Neutrophil (primary cell): ENCODE results near the gene VGLL4.

Source experiments
- H3K27ac ChIP-seq: fragments of 200-600 bp; sonication (generic); 2 replicates; pipeline ENCODE4 v1.5.1; 2016; ENCODE audit warnings: mild to moderate bottlenecking, moderate library complexity
- H3K27me3 ChIP-seq: fragments of 200-600 bp; sonication (generic); 2 replicates; pipeline ENCODE4 v1.6.0; 2016; ENCODE audit warnings: mild to moderate bottlenecking
- H3K36me3 ChIP-seq: fragments of 200-600 bp; sonication (generic); 2 replicates; pipeline ENCODE4 v1.5.1; 2017
- H3K4me1 ChIP-seq, 2 experiments: fragments of 200-600 bp in 1 of 2; sonication (generic) in 1 of 2; 1 replicate in 1 of 2; 2 replicates in 1 of 2; pipeline versions ENCODE4 v1.5.1 to v1.6.1; 2013 to 2016; ENCODE audit warnings: low read depth in 1 of 2, low read length in 1 of 2, mild to moderate bottlenecking in 1 of 2, moderate library complexity in 1 of 2; ENCODE audit not compliant: control insufficient read depth in 1 of 2, insufficient read depth in 1 of 2
- H3K4me3 ChIP-seq, 2 experiments: fragments of 200-600 bp in 1 of 2; sonication (generic) in 1 of 2; 1 replicate in 1 of 2; 2 replicates in 1 of 2; pipeline ENCODE4 v1.5.1; 2013 to 2016; ENCODE audit warnings: low read depth in 1 of 2, low read length in 1 of 2, mild to moderate bottlenecking in 1 of 2, moderate library complexity in 1 of 2
- H3K9me3 ChIP-seq: fragments of 200-600 bp; sonication (generic); 2 replicates; pipeline ENCODE4 v1.5.1; 2016
- CTCF ChIP-seq: fragments of 200-600 bp; sonication (generic); IDR thresholded peaks from 2 replicates; pipeline ENCODE4 v1.5.1; 2016; ENCODE audit warnings: antibody characterized with exemption

VGLL4 gene

GRCh38 chr3:11581237-11582190, 62.2 kb downstream of the VGLL4 start:
- Histone ChIP-seq H3K9me3 (no peaks in the 10 kb centered on the region), H3K36me3 (no peaks in the 10 kb centered on the region), H3K4me3 (no peak overlapping the region), H3K27ac (peak overlapping the region; percentile 28), H3K27me3 (no peaks in the 10 kb centered on the region), H3K4me1 (peaks cover 16 to 17% of the 10 kb centered on the region in 2 experiments)
- no peak for TF ChIP-seq CTCF

DNA sequence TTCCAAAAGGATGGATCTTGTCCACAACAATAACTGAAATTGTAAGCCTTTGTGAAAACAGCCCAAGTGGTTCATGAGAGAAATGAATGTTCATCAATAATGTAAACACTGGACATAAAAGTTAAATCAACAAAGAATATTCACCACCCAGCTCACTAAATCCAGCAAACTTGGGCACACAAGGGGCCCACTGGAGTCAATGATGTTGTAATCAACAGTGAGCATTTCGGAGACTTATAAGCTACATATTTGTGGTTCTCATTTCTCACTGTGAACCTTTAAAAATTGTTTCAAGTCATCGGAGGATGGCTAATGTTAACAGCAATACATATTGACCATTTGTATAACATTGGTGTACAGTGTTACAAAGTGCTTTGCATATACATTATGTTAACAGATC, 63.1 kb downstream of the VGLL4 start:
- no peaks in the 10 kb centered on the region for H3K9me3 ChIP-seq
- no peaks in the 10 kb centered on the region for H3K36me3 ChIP-seq
- H3K4me1 ChIP-seq: peaks cover 16 to 17% of the 10 kb centered on the region in 2 experiments
- H3K27me3 ChIP-seq: no peaks in the 10 kb centered on the region
- H3K27ac ChIP-seq: no peak overlapping the region
- no peak overlapping the region for H3K4me3 ChIP-seq
- TF ChIP-seq CTCF: no peak

DNA sequence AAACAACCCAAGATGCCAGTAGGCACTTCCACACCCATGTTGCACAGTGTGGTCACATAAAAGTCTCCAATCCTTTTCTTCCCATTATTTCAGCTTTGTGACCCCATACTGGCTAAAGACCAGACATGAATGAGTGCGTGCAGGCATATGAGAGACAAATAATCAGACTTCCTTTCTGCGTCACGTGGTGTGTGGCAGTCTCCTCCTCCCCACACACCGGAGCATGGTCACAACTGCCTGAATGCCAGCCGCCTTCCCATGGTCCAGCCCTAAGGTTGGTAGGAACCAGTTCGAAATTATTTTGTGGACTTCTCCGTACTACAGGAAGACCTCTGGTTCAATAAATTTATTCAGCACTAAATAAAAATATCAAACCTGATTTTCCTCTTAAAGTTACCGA, 65.5 kb downstream of the VGLL4 start:
- TF ChIP-seq CTCF: no peak
- Histone ChIP-seq H3K36me3 (peaks cover 16% of the 10 kb centered on the region), H3K27me3 (no peaks in the 10 kb centered on the region), H3K4me1 (peaks cover 16 to 17% of the 10 kb centered on the region in 2 experiments), H3K27ac (no peak overlapping the region), H3K9me3 (no peaks in the 10 kb centered on the region), H3K4me3 (no peak overlapping the region)

- Histone ChIP-seq H3K4me1 (peaks cover under 1 to 1% of the 10 kb centered on the region in 2 experiments), H3K27ac (no peak overlapping the region), H3K36me3 (peaks cover 16% of the 10 kb centered on the region), H3K27me3 (no peaks in the 10 kb centered on the region), H3K4me3 (no peak overlapping the region), H3K9me3 (no peaks in the 10 kb centered on the region)
- TF ChIP-seq CTCF: no peak
Measured at GRCh38 chr3:11576453-11576852, 67.3 kb downstream of the VGLL4 start.

GRCh38 chr3:11575677-11576076, 68.0 kb downstream of the VGLL4 start:
- Histone ChIP-seq H3K4me1 (peaks cover 8 to 9% of the 10 kb centered on the region in 2 experiments), H3K27ac (no peak overlapping the region), H3K27me3 (no peaks in the 10 kb centered on the region), H3K4me3 (no peak overlapping the region), H3K9me3 (no peaks in the 10 kb centered on the region), H3K36me3 (peaks cover 16% of the 10 kb centered on the region)
- no peak for TF ChIP-seq CTCF
